HG03196 (cell line): Measurements from ENCODE around the gene CRMP1.

Experiments
- ATAC-seq: cut with Tn5 transposase; IDR thresholded peaks from one replicate; pipeline ENCODE4 v1.9.1; 2021; ENCODE audit not compliant: unreplicated experiment

CRMP1 gene

GRCh38 chr4:5921101-5921980 is 28.5 kb upstream of the CRMP1 start:
- no peak for ATAC-seq

- no peak for ATAC-seq
These were observed 26.7 kb upstream of the CRMP1 start for GRCh38 chr4:5919571-5919970.

- no peak for ATAC-seq
These were observed 26.2 kb upstream of the CRMP1 start for GRCh38 chr4:5919044-5919443.

GRCh38 chr4:5918331-5918985 is 25.6 kb upstream of the CRMP1 start:
- ATAC-seq, result no peak

- no peak for ATAC-seq
These were observed 24.8 kb upstream of the CRMP1 start for GRCh38 chr4:5917672-5918071.

- no peak for ATAC-seq
These were observed 23.3 kb upstream of the CRMP1 start for GRCh38 chr4:5916229-5916628.

- no peak for ATAC-seq
These were observed 20.6 kb upstream of the CRMP1 start for GRCh38 chr4:5913454-5913853.

GRCh38 chr4:5912614-5913019 is 19.7 kb upstream of the CRMP1 start:
- no peak for ATAC-seq

- ATAC-seq, result no peak
These were observed 16.1 kb upstream of the CRMP1 start for GRCh38 chr4:5908876-5909427.

GRCh38 chr4:5906191-5906590 is 13.3 kb upstream of the CRMP1 start:
- ATAC-seq, result no peak

GRCh38 chr4:5905714-5906113 is 12.8 kb upstream of the CRMP1 start:
- no peak for ATAC-seq

- no peak for ATAC-seq
These were observed 8.0 kb upstream of the CRMP1 start for GRCh38 chr4:5900844-5901243.

- no peak for ATAC-seq
These were observed 7.0 kb upstream of the CRMP1 start for GRCh38 chr4:5899881-5900280.

GRCh38 chr4:5899396-5899795 is 6.5 kb upstream of the CRMP1 start:
- no peak for ATAC-seq

- no peak for ATAC-seq
These were observed 4.8 kb upstream of the CRMP1 start for GRCh38 chr4:5897674-5898073.

GRCh38 chr4:5895287-5895686 is 2.4 kb upstream of the CRMP1 start:
- ATAC-seq, result no peak

GRCh38 chr4:5894266-5894665 is 1.4 kb upstream of the CRMP1 start:
- no peak for ATAC-seq

GRCh38 chr4:5893591-5893990 is 705 bp upstream of the CRMP1 start:
- ATAC-seq, result no peak

GRCh38 chr4:5892323-5893003 is 423 bp downstream of the CRMP1 start:
- ATAC-seq, result no peak

- ATAC-seq, result no peak
These were observed 1.1 kb downstream of the CRMP1 start for GRCh38 chr4:5891563-5892322.
